ENCODE data around the gene PLG.
"Not testable (repeated sequence)": the region's sequence is repeated elsewhere in the genome, so short reads cannot be mapped to it uniquely, and the experiment has no call there.

The PLG gene

DNA sequence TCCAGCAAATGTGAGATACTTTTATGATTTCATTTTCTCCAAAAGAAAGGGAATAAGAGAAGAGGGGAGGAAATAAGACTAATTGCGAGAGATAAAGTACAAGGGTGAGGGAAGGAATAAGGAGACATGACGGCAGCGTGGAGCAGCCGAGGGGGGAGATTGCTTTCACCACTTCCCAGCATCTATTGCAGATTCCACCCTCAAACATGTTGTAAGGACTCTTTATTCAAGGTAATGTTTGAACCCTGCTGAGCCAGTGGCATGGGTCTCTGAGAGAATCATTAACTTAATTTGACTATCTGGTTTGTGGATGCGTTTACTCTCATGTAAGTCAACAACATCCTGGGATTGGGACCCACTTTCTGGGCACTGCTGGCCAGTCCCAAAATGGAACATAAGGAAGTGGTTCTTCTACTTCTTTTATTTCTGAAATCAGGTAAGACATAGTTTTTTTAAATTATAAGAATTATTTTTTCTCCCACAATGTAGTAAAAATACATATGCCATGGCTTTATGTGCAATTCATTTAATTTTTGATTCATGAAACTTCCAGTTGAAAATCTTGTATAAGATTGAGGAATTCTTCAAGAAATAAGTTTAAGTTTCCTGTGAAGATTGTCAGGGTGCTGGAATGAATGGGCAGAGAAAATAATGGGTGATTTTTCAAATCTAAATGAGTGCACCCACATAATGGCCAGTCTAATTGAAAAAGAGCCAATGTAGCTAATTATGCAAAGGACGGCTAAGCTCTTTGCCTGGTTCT lies at the start of gene PLG:
Gene PLG, plus strand, starts transcription at position 327 of the 763 bp plus-strand sequence. Its CDS starts 61 bp downstream, at position 388.
- not testable (repeated sequence) for DNase-seq

DNA sequence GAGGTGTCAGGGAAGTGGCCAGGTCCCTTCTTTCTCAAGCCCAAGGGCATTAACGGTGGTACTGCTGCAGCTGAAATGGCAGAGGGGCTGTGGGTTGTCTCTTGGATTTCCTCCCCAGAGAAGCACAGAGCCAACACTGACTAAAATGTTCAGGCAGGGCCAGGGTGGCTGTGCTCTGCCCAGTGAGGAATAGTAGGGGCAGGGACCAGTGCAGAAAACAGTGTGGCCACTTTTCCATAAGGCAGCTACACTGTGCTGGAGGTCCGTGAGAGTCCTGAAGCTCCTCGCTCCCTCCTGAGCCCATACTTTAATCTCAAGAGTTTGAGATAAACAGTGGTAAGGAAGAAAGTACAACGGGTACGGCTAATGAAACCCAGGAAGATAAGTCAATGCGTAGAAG lies 42.5 kb upstream of the PLG start:
- no peak for DNase-seq

DNA sequence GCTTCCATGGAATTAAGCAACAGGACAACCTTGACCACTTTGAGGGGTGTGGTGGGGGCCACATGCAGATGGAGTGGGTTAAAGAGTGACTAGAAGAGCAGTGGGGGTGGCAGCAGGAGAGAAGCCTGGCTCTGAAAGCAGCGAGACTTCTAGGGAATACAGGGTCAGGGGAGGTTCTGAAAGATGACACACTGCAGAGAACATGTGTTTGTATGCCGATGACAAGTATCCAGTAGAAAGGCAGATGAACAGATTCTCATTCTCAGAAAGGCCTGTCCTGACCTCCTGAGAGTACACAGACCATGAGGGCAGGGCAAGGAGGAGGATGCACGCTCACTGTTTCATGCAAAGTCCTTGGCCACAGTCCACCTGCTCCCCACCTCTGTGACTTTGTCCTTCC lies 40.8 kb upstream of the PLG start:
- DNase-seq: no peak

DNA sequence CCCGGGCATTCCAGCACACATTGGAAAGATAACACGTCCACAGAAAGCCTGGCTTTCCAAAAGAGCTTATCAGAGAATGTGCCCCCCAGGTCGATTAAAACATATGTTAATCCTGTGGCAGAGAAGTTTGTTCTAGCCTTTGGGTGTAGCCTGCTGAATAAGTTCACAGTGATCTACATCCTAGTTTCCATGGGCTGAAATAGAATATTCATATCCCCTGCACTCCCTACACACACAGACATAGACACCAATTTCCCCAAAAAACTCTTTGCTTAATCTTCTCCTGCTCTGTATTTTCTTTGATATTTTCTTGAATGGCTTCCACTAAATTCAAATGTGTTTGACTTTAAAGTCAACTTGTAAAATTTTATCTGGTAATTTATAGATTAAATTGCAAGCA lies 39.6 kb upstream of the PLG start:
- no peak for DNase-seq

DNA sequence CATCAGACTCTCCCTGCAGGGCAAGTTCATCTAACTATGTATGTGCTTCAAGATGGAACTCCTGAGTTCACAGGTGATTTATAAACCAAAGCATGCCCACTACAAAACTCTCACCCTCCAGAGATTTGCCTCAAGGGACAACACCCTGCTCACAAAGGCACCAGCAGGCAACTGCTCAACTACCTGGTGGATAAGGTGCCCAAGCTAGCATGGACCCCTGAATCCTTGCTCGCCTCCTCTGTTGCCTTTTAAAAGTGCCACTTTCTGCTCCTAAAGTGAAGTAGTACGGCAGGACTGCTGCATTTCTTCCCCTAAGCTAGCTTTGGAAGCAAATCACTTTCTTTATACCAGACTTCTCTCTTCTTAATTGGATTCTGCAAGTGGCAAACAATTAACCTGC lies 39.2 kb upstream of the PLG start:
- DNase-seq: no peak

DNA sequence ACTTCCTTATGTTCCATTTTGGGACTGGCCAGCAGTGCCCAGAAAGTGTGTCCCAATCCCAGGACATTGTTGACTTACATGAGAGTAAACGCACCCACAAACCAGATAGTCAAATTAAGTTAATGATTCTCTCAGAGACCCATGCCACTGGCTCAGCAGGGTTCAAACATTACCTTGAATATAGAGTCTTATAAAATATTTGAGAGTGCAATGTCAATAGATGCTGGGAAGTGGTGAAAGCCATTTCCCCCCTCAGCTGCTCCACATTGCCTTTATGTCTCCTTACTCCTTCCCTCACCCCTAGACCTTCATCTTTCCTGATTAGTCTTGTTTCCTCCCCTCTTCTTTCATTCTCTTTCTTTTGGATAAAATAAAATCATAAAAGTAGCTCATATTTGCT lies 37.8 kb upstream of the PLG start, which contains the start of gene LPA:
Gene LPA, minus strand, starts transcription at position 78 of the 400 bp plus-strand sequence. Its CDS starts 61 bp downstream, at position 17.
- not testable (repeated sequence) for DNase-seq

DNA sequence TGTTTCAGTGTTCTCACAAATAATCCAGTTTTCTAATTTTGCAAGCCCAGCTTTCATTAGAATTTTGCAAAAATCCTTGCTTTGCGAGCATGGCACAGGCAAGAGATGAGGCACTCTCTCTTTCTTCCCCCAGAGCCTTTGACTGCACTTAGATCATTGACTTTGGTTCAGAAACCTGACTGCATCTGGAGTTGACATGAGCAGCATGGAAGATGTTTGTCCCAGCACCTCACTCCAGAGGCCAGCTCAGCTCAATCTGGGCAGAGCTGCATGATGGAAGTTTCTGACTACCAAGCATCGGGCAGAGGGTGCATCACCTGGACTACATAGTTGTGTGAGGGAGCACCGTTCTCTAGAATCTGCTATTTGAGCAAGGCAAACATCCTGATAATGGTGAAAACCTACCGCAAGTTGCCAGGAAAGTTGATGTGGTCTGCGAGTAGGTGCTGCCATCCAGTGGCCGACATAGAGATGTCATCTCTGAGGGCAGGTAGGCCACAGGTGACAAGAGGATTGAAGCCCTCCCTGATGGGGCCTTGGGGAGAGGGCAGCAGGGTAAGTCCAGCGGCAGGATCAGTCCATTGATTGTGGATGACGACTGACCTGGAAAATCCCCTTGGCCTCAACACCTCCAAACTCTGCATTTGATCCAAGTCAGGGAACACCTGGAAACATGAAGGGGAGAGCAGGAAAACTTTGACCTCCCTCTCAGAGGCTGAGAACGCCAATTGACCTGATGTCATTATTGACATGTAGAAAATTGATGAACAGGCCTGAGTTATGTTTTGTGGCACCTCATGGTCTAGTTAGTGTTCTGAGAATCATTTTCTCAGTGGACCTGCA lies 34.2 kb upstream of the PLG start:
- DNase-seq: peak; percentile 21

DNA sequence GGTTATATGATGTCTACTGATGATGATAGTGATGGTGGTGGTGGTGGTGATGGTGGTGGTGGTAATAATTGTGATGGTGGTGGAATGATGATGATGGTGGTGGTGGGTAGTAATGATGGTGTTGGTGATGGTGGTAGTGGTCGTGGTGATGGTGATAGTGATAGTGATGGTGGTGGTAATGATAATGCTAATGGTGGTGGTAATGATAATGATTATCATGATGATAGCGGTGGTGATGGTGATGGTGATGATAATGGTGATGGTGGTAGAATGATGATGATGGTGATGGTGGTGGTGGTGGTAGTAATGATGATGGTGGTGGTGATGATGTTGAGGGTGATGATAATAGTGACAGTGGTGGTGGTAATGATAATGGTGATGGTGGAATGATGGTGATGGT lies 33.5 kb upstream of the PLG start:
- no peak for DNase-seq

DNA sequence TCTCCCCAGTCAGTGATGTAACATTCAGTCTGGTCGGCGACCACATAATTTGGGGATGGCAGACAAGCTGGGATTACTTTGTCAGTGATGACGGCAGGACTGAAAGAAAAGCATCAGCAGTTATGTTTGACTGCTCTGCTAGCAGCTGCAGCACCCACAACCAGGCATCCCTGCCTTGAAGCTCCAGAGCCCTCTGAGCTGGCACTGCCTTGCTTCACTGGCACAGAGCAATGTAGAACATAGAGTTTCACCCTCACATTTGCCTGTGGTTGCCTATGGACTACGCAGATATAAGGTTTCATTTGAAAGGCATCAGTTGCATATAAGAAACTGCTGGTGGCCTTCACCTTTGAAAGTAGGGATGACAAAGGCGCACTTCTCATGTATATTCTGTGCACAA lies 25.6 kb upstream of the PLG start:
- not testable (repeated sequence) for DNase-seq

DNA sequence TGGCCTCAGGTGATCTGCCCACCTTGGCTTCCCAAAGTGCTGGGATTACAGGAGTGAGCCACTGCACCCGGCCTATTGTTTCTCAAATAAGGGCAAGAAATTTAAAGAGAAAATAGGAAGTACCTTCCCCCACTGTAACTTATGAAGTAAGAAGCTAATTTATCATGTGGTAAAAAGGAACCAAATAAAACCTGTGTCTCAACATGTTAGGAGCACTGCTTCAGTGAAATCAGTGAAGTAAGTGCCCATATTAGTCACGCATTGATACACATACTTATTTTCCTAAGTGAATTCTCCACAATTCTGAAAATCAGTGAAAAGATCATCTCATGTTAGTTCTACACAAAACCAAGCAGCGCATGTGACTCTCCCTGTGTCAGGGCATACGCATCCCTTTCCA lies 23.8 kb upstream of the PLG start:
- DNase-seq: no peak

DNA sequence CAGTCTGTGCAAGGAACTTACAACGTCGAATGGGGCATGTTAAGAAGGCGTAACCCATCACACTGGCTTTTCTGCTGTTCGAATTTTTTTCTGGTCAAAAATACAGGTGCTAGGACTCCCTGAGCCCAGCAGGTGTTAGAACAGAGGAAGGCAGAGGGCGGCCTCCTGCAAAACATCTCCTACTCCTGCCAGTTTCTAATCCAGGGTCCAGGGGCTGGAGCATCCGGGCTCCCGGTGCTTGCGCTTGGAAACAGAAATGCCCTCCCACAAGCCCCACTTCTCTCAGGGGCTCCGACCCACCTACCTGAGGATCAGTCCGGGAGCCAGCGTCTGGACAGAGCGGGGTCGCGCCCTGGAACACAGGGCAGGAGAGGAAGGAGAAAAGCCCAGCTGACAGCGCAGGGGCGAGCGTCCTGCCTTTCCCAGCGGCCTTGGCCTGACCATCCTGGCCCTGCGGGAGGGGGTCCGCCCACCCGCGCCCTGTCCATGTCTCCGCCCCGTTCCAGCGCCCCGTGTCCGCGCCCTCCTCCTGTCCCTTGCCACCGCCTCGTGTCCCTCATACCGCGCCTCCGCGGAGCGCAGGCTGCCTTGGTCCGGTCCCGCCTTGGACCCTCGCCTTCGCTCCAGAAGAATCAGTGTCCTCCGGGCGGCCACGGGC lies 23.2 kb upstream of the PLG start:
- DNase-seq: no peak

DNA sequence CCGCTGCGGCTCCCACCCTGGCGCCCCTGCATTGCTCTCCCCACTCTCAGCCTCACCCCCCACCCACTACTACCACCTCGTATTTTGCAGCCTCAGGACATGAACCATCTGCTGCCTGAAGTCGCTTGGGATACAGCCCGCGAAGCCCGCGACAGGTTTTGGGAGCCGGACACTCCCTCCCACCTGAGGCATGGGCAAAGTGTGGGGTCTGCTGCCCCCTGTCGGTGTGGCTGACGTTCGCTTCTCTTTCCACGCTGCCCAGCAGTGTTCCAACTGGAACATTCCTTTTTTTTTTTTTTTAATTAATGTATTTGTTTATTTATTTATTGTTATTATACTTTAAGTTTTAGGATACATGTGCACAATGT lies 22.7 kb upstream of the PLG start:
- no peak for DNase-seq

DNA sequence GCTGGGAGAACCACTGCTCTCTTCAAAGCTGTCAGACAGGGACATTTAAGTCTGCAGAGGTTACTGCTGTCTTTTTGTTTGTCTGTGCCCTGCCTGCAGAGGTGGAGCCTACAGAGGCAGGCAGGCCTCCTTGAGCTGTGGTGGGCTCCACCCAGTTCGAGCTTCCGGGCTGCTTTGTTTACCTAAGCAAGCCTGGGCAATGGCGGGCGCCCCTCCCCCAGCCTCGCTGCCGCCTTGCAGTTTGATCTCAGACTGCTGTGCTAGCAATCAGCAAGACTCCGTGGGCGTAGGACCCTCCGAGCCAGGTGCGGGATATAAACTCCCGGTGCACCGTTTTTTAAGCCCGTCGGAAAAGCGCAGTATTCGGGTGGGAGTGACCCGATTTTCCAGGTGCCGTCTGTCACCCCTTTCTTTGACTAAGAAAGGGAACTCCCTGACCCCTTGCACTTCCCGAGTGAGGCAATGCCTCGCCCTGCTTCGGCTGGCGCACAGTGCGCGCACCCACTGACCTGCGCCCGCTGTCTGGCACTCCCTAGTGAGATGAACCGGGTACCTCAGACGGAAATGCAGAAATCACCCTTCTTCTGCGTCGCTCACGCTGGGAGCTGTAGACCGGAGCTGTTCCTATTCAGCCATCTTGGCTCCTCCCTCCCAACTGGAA lies 16.8 kb upstream of the PLG start:
- DNase-seq: not testable (repeated sequence)

DNA sequence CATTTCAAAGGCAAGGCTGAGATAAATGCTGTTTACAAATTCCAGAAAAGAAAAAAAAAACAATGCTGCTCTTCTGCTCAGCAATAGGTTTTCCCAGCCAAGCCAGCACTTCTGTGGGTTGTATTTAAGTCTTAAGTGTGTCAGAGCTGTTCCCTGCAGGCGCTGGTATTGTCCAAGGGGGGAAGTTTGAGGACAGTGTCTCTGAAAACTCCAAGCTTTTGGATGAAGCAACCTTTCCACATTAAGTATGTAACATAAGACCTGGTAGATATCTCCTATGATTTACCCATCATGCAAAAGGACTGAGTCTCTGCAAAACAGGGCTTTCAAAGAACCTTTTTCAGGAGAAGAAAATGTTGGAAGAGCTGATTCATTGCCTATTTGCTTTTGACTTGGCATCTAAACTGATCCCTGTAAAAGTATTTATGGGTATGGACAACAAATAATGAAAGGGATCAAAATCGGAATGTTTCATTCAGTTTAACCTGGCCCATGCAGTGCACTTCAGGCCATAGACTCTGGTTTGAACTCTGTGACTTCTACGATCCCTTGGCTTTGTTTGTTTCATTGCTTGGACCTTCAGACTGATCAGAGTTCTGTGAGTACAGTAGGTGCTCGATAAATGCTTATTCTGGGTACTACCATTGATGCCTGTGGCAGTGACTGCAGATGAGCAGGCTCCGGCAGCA lies 16.1 kb upstream of the PLG start:
- DNase-seq: no peak

DNA sequence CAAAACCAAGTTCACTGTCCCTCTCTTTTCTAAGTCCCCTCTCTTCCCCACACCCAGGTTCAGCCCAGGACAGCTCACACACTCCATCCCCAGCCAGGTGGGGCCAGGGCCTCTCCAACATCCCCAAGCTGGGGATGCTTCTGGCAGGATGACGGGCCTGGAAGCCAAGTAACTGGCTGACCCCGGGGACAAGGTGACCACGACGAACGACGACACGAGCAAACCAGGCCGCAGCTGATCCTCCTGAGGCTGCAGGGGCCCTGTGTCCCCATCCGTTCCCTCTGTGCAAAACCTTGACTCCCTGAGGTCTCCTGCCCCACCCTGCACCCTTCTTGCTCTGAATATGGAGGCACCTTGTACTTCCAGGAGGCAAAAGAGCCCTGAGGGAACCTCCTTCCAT lies 11.6 kb upstream of the PLG start:
- no peak for DNase-seq

DNA sequence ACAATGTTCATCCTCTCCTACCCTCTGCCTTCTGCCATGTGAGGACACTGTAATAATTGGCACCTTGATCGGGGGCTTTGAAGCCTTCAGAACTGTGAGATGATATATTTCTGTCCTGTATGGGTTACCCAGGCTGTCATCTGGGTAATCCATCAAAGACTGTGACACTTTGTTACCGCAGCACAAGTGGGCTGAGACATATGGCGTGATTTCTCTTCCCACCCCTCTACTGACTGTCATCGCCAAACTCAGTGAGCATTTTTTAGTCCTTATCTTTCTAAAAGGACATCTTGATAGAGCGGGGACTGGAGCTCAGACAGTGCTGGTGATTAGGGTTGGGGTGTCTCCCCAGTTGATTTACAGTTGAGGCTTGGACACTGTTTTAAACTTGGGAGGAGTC lies 10.4 kb upstream of the PLG start:
- DNase-seq: no peak

DNA sequence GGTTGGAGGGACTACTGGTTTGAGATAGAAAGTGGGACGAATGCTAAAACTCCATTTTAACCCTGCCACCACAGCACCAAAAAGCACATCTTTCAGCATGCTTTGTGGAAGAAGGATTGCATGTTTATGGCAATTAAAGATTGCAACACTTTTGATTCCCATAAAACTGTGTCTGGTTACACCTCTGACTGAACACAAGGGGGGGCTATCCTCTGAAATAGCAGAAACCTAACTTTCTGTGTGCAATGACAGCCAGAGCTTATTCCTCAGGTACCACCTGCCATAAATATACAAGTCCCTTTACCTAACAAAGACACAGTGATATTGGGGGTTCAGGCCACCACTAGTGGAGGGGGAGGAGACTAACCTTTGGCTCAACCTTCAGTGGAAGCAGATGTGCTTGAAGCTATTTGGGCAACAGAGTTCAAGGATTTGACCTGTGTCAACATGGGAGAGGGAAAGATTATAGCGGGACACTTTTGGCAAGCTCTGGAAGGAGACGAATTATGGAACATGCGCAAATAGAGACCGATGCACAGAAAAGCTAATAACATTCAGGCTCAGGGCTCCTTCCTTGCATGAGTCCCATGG lies 9.6 kb upstream of the PLG start:
- no peak for DNase-seq

DNA sequence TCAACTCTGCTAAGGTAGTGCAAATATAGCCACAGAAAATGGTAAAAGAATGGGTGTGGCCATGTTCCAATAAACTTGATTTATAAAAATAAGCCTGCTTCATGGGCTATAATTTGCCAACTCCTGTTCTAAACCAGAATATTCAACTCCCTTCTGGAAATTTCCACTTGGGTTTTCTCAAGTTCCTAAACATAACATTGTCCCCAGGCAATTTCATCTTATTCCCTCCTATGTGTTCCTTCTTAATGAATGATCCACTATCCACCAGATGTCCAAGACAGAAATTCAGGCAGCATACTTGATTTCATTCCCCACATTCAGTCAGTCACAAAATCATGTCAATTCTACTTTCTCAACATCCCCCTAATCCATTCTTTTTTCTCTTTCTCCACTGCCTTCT lies 7.0 kb upstream of the PLG start:
- DNase-seq: not testable (repeated sequence)

DNA sequence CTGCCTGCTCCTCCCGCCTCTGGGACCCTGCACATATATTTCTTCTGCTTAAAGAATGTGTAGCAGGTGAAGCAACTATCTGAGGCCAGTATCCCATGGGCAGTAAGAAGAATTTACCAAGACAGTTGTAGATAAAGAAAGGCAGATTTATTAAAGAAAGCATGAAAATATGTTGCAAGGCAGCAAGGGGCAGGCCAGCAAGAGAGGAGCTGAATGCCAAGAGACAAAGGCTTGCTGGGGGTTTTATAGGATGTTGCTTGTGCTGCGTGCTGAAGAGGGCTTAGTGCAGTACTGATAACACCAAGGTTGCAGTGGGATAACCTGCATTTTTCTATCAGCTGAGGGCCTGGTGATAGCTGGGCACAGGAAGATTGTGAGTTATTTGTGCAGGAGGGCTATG lies 6.4 kb upstream of the PLG start:
- DNase-seq: not testable (repeated sequence)

DNA sequence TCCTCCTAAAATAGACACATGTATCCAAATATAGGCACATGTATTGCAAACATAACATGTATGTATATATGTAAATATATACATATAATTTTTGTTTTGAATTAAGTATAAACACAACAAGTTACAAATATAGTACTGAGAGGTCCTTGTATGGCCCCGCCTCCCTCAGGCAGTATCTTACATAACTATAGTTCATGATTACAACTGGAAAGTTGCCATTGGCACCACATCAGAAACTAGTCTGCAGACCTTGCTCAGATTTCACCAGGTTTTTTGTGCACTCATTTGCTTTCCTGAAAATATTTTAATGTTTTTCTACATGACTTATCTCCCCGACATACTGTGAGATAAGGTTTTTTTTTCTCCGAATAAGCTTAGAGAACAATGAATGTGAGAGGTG lies 5.2 kb upstream of the PLG start:
- not testable (repeated sequence) for DNase-seq

DNA sequence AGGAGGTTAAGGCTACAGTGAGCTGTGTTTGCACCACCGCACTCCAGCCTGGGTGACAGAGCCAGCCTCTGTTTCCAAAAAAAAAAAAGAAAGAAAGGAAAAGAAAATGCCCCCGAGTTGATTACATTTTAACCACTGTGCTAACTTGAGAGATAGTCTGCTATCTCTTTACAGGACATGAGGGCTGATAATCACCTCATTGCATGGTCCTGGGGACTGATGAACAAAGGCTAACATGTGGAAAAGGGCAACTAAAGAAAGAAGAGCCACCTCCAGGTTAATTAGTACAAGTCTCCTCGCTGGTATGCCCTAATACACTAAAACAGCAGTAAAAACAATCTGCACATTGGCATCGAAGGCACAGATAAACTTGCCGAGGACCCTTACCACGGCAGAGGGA lies 4.2 kb upstream of the PLG start:
- DNase-seq: no peak

DNA sequence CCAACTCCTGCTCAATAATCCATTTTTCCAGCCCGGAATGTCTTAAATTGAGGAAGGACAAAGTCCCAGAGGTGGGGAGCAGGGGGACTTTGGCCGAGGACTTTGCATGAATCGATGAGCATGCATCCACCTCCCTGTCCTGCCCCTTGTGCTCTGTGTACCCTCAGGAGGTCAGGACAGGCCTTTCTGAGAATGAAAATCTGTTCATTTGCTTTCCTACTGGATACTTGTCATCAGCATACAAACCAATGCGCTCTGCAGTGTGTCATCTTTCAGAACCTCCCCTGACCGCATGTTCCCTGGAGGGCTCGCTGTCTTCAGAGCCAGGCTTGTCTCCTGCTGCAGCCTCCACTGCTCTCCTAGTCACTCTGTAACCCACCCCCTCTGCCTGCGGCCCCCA lies 2.6 kb downstream of the PLG start:
- DNase-seq: not testable (repeated sequence)
